ENCODE data around the gene RAPGEF6.

RAPGEF6 gene

DNA sequence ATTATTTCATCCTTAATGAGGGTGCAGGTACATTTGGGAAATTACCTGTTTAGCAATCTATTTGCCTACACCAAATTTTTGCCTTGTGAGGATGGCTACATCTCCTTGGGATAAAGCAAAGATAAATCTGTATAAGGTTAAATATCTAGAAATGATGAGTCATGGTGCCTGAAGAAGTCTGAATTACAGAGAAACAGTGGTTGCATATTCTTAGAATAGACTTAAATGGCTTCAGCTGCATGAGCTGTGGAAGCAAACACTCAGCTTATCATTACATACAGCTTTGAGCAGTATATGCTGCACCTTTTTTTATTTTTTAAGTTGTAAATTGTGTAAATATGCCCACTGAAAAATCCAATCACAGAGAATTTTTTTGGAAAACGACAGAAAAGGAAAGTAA, 153.5 kb downstream of the RAPGEF6 start:
- no peak overlapping the region for H3K4me3 ChIP-seq (replicated peaks; ENCODE audit: insufficient read depth, low read length)
- no peak overlapping the region for H3K27ac ChIP-seq (replicated peaks)
- TF ChIP-seq POLR2AphosphoS5 (IDR thresholded peaks at IDR 0.05; ENCODE audit: low read depth) (no peak), GABPA (IDR thresholded peaks at IDR 0.05; ENCODE audit: low read depth) (no peak), REST (IDR thresholded peaks at IDR 0.05; ENCODE audit: insufficient replicate concordance, low read depth) (no peak), SPI1 (IDR thresholded peaks at IDR 0.05; ENCODE audit: borderline replicate concordance, low read depth) (no peak)
- TF ChIP-seq, protein P1, sequence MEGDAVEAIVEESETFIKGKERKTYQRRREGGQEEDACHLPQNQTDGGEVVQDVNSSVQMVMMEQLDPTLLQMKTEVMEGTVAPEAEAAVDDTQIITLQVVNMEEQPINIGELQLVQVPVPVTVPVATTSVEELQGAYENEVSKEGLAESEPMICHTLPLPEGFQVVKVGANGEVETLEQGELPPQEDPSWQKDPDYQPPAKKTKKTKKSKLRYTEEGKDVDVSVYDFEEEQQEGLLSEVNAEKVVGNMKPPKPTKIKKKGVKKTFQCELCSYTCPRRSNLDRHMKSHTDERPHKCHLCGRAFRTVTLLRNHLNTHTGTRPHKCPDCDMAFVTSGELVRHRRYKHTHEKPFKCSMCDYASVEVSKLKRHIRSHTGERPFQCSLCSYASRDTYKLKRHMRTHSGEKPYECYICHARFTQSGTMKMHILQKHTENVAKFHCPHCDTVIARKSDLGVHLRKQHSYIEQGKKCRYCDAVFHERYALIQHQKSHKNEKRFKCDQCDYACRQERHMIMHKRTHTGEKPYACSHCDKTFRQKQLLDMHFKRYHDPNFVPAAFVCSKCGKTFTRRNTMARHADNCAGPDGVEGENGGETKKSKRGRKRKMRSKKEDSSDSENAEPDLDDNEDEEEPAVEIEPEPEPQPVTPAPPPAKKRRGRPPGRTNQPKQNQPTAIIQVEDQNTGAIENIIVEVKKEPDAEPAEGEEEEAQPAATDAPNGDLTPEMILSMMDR (IDR thresholded peaks at IDR 0.05; ENCODE audit: insufficient read depth, low read length) = no peak
- DNase-seq (ENCODE audit: low read depth in 1 of 2, low spot score in 1 of 2) = no peak
- H3K27me3 ChIP-seq (ENCODE audit: insufficient read depth, poor library complexity, severe bottlenecking) = no peaks in the 10 kb centered on the region

- Histone ChIP-seq H3K27ac (replicated peaks) (no peak overlapping the region), H3K27me3 (ENCODE audit: insufficient read depth, poor library complexity, severe bottlenecking) (no peaks in the 10 kb centered on the region), H3K4me3 (replicated peaks; ENCODE audit: insufficient read depth, low read length) (no peak overlapping the region)
- DNase-seq (ENCODE audit: low read depth in 1 of 2, low spot score in 1 of 2) = no peak
- TF ChIP-seq SPI1 (IDR thresholded peaks at IDR 0.05; ENCODE audit: borderline replicate concordance, low read depth) (no peak), POLR2AphosphoS5 (IDR thresholded peaks at IDR 0.05; ENCODE audit: low read depth) (no peak), GABPA (IDR thresholded peaks at IDR 0.05; ENCODE audit: low read depth) (no peak), REST (IDR thresholded peaks at IDR 0.05; ENCODE audit: insufficient replicate concordance, low read depth) (no peak)
- TF ChIP-seq, protein P1 (IDR thresholded peaks at IDR 0.05; ENCODE audit: insufficient read depth, low read length) = no peak
Measured at GRCh38 chr5:131475541-131475941, 159.5 kb downstream of the RAPGEF6 start.

DNA sequence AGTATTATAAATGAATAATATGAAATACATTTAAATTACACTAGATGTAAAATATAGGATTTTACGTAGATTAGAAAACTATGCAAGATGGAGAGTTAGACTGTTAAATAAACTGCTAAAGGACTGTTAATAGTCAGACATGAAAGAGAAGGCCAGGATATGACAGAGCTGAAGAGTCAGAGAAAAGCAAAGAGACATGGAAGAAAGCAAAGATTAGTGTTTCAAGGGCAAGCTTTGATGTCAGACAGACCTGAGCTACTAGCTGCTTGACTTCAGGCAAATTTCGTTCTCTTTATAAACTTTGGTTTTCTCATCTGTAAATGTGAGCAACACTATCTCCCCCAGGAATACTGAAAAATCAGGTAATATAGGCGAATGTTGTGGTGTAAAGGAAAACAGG, 161.3 kb downstream of the RAPGEF6 start:
- H3K27me3 ChIP-seq (ENCODE audit: insufficient read depth, poor library complexity, severe bottlenecking) = no peaks in the 10 kb centered on the region
- no peak overlapping the region for H3K27ac ChIP-seq (replicated peaks)
- TF ChIP-seq POLR2AphosphoS5 (IDR thresholded peaks at IDR 0.05; ENCODE audit: low read depth) (no peak), GABPA (IDR thresholded peaks at IDR 0.05; ENCODE audit: low read depth) (no peak), REST (IDR thresholded peaks at IDR 0.05; ENCODE audit: insufficient replicate concordance, low read depth) (no peak), SPI1 (IDR thresholded peaks at IDR 0.05; ENCODE audit: borderline replicate concordance, low read depth) (no peak)
- TF ChIP-seq, protein P1 (IDR thresholded peaks at IDR 0.05; ENCODE audit: insufficient read depth, low read length) = no peak
- H3K4me3 ChIP-seq (replicated peaks; ENCODE audit: insufficient read depth, low read length) = no peak overlapping the region
- no peak for DNase-seq (ENCODE audit: low read depth in 1 of 2, low spot score in 1 of 2)
